ENCODE results near the gene DLL3.

DNA sequence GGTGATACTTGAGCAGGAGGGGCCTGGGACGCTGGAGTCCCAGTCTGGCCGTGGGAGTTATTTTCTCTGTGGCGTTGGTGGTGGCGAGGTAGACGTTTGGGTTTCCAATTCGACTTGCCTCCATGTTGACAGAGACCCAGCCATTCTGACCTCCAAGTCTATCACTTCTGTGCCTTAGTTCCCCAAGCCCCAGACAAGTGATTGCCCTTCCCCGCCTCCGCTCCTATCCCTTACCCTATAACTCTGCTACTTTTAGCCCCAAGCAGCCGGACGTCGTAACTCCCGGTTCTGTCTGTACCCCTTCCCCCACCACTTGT, 17.6 kb upstream of the DLL3 start:
- TF ChIP-seq, protein P1, sequence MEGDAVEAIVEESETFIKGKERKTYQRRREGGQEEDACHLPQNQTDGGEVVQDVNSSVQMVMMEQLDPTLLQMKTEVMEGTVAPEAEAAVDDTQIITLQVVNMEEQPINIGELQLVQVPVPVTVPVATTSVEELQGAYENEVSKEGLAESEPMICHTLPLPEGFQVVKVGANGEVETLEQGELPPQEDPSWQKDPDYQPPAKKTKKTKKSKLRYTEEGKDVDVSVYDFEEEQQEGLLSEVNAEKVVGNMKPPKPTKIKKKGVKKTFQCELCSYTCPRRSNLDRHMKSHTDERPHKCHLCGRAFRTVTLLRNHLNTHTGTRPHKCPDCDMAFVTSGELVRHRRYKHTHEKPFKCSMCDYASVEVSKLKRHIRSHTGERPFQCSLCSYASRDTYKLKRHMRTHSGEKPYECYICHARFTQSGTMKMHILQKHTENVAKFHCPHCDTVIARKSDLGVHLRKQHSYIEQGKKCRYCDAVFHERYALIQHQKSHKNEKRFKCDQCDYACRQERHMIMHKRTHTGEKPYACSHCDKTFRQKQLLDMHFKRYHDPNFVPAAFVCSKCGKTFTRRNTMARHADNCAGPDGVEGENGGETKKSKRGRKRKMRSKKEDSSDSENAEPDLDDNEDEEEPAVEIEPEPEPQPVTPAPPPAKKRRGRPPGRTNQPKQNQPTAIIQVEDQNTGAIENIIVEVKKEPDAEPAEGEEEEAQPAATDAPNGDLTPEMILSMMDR (IDR thresholded peaks at IDR 0.05), result no peak
- TF ChIP-seq POLR2A (IDR thresholded peaks at IDR 0.05), result no peak

Data from lower leg skin (tissue), 3 donors.